GF-D8 (cell line): ENCODE results near the gene PNCK.

Source experiments
- DNase-seq: peaks from one replicate; lab custom pipeline; 2025; lab: John Stamatoyannopoulos, UW

Gene PNCK

GRCh38 chrX:153640736-153641575, 32.7 kb downstream of the PNCK start:
- no peak for DNase-seq

- DNase-seq = no peak
Observed at GRCh38 chrX:153640045-153640686, 33.4 kb downstream of the PNCK start.

GRCh38 chrX:153639177-153640044, 34.2 kb downstream of the PNCK start:
- no peak for DNase-seq

GRCh38 chrX:153638436-153639176, 35.0 kb downstream of the PNCK start:
- DNase-seq = no peak

- DNase-seq = no peak
Observed at GRCh38 chrX:153638041-153638371, 35.6 kb downstream of the PNCK start.

GRCh38 chrX:153637121-153638040, 36.2 kb downstream of the PNCK start:
- no peak for DNase-seq

- DNase-seq = no peak
Observed at GRCh38 chrX:153636716-153637115, 36.9 kb downstream of the PNCK start.

- DNase-seq = no peak
Observed at GRCh38 chrX:153635788-153636668, 37.6 kb downstream of the PNCK start.

- no peak for DNase-seq
Observed at GRCh38 chrX:153635388-153635787, 38.2 kb downstream of the PNCK start.

- DNase-seq = no peak
Observed at GRCh38 chrX:153634832-153635231, 38.8 kb downstream of the PNCK start.

- no peak for DNase-seq
Observed at GRCh38 chrX:153634236-153634635, 39.4 kb downstream of the PNCK start.

GRCh38 chrX:153633607-153634180, 39.9 kb downstream of the PNCK start:
- no peak for DNase-seq

- no peak for DNase-seq
Observed at GRCh38 chrX:153633048-153633447, 40.6 kb downstream of the PNCK start.

GRCh38 chrX:153632595-153632946, 41.0 kb downstream of the PNCK start:
- DNase-seq = no peak

GRCh38 chrX:153631907-153632594, 41.6 kb downstream of the PNCK start:
- DNase-seq = no peak

GRCh38 chrX:153631346-153631745, 42.3 kb downstream of the PNCK start:
- DNase-seq = no peak

GRCh38 chrX:153628665-153629064, 44.9 kb downstream of the PNCK start:
- DNase-seq = no peak

GRCh38 chrX:153628129-153628528, 45.5 kb downstream of the PNCK start:
- no peak for DNase-seq

- DNase-seq = no peak
Observed at GRCh38 chrX:153627675-153628111, 45.9 kb downstream of the PNCK start.
